Neural cell (in vitro differentiated cells): ENCODE results near the gene HARS2. TPM values are rescaled to one million over a fixed set of nuclear protein-coding genes. Genes with fewer than 3 reads are reported as not detected.

Source experiments
- H2AFZ ChIP-seq: fragments of 200-600, 300-800 bp; sonication (generic), shearing (Covaris generic); 2 replicates; pipeline ENCODE4 v1.6.0; 2014; ENCODE audit warnings: low read depth, mild to moderate bottlenecking, antibody characterized with exemption, low read length, moderate library complexity
- H3F3A ChIP-seq: fragments of 200-600 bp; shearing (Covaris generic); 2 replicates; pipeline ENCODE4 v1.6.1; 2016; ENCODE audit warnings: mild to moderate bottlenecking, moderate library complexity, mixed read lengths, antibody characterized with exemption, low read length; ENCODE audit not compliant: insufficient read depth, poor library complexity, severe bottlenecking
- H3K27ac ChIP-seq: fragments of 200-600, 300-800 bp; sonication (generic), shearing (Covaris generic); 2 replicates; pipeline ENCODE4 v1.5.1; 2014; ENCODE audit warnings: mild to moderate bottlenecking, low read length, moderate library complexity
- H3K27me3 ChIP-seq: fragments of 300-800, 200-600 bp; sonication (generic), shearing (Covaris generic); 2 replicates; pipeline ENCODE4 v1.6.0; 2014; ENCODE audit warnings: mild to moderate bottlenecking, low read depth, low read length, moderate library complexity; ENCODE audit not compliant: insufficient read depth
- H3K36me3 ChIP-seq: fragments of 300-800, 200-600 bp; sonication (generic), shearing (Covaris generic); 2 replicates; pipeline ENCODE4 v1.5.1; 2014; ENCODE audit warnings: mild to moderate bottlenecking, antibody characterized with exemption, low read length, moderate library complexity; ENCODE audit not compliant: insufficient read depth
- H3K4me2 ChIP-seq: fragments of 300-800, 200-600 bp; sonication (generic), shearing (Covaris generic); 2 replicates; pipeline ENCODE4 v1.6.0; 2014; ENCODE audit warnings: mild to moderate bottlenecking, low read length
- H3K4me3 ChIP-seq: fragments of 300-800, 200-600 bp; sonication (generic), shearing (Covaris generic); 2 replicates; pipeline ENCODE4 v1.5.1; 2014; ENCODE audit warnings: mild to moderate bottlenecking, low read length, moderate library complexity
- H3K79me2 ChIP-seq: fragments of 200-600 bp; shearing (Covaris generic); replicated peaks from 2 replicates; pipeline ENCODE4 v1.6.0; 2014; ENCODE audit warnings: mild to moderate bottlenecking, low read length, moderate library complexity; ENCODE audit not compliant: insufficient read depth
- H3K9ac ChIP-seq: fragments of 300-800, 200-600 bp; sonication (generic), shearing (Covaris generic); 2 replicates; pipeline ENCODE4 v1.6.1; 2016; ENCODE audit warnings: mild to moderate bottlenecking, low read length, mixed read lengths
- H3K9me2 ChIP-seq: fragments of 200-600 bp; shearing (Covaris generic); 2 replicates; pipeline ENCODE4 v1.6.1; 2016; ENCODE audit warnings: mild to moderate bottlenecking, low read length, mixed read lengths; ENCODE audit not compliant: insufficient read depth
- H3K9me3 ChIP-seq: fragments of 200-600, 300-800 bp; sonication (generic), shearing (Covaris generic); 2 replicates; pipeline ENCODE4 v1.6.1; 2016; ENCODE audit warnings: mild to moderate bottlenecking, mixed run types, low read length, moderate library complexity, mixed read lengths
- H4K20me1 ChIP-seq: fragments of 200-600 bp; shearing (Covaris generic); 2 replicates; pipeline ENCODE4 v1.6.1; 2016; ENCODE audit warnings: mild to moderate bottlenecking, mixed run types; ENCODE audit not compliant: insufficient read depth
- EP300 ChIP-seq: fragments of 450-650 bp; conservative IDR thresholded peaks from 2 replicates; pipeline ENCODE4 v1.6.1; 2014; ENCODE audit warnings: antibody characterized with exemption, mild to moderate bottlenecking, moderate library complexity; ENCODE audit not compliant: poor library complexity, severe bottlenecking
- EZH2 ChIP-seq: fragments of 200-600, 300-800 bp; shearing (Covaris generic), sonication (generic); IDR thresholded peaks from 2 replicates; pipeline ENCODE4 v1.6.1; 2014; ENCODE audit warnings: antibody characterized with exemption, low read length, borderline replicate concordance, mild to moderate bottlenecking; ENCODE audit not compliant: insufficient read depth, poor library complexity, severe bottlenecking
- MXI1 ChIP-seq: fragments of 450-650 bp; conservative IDR thresholded peaks from 2 replicates; pipeline ENCODE4 v1.6.1; 2014; ENCODE audit warnings: antibody characterized with exemption, mild to moderate bottlenecking; ENCODE audit not compliant: poor library complexity, severe bottlenecking
- POLR2AphosphoS5 ChIP-seq: IDR thresholded peaks from 2 replicates; pipeline ENCODE4 v1.6.1; 2012
- RAD21 ChIP-seq: fragments of 450-650 bp; conservative IDR thresholded peaks from 2 replicates; pipeline ENCODE4 v1.6.1; 2014; ENCODE audit warnings: antibody characterized with exemption, mild to moderate bottlenecking, moderate library complexity
- SMC3 ChIP-seq: fragments of 450-650 bp; conservative IDR thresholded peaks from 2 replicates; pipeline ENCODE4 v1.6.1; 2014; ENCODE audit warnings: antibody characterized with exemption, mild to moderate bottlenecking, moderate library complexity; ENCODE audit not compliant: poor library complexity
- TAF1 ChIP-seq: IDR thresholded peaks from 2 replicates; pipeline ENCODE4 v1.6.1; 2012; ENCODE audit warnings: low read depth
- polyA plus RNA-seq: library from polyadenylated mRNA; depleted of rRNA; stranded (reverse); fragments of >200 nt; gene quantifications from 2 replicates; pipeline ENCODE4 v1.2.3, GENCODE V29; 2014
- TF ChIP-seq, protein P1 (sequence below): fragments of 450-650 bp; IDR thresholded peaks from 2 replicates; pipeline ENCODE4 v1.5.1; 2014; ENCODE audit warnings: antibody characterized with exemption, mild to moderate bottlenecking, moderate library complexity; ENCODE audit not compliant: poor library complexity, severe bottlenecking
- TF ChIP-seq, protein P2 (sequence below): IDR thresholded peaks from 2 replicates; pipeline ENCODE4 v1.6.1; 2012; ENCODE audit warnings: borderline replicate concordance

Gene HARS2
- polyA plus RNA-seq, 1 donor from 2014 or later = 102 TPM

DNA sequence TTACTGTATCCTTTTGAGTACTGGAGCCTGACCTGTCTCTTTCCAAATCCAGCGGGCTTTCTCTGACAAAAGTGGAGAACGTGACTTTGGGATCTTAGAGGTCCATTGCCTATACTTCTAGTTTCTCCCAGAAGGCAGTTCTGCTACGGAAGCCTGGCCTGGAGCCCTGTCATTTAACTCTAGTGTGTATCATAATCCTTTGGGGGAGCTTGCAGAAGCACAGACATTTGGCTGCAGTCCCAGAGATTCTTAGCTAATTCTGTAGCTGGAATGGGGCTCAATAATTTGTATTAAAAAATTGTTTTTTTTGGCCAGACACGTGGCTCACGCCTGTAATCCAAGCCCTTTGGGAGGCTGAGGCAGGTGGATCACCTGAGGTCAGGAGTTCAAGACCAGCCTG is 3.0 kb downstream of the HARS2 start:
- TF ChIP-seq EP300 (no peak), RAD21 (no peak), POLR2AphosphoS5 (no peak), TAF1 (no peak)
- TF ChIP-seq, protein P1, sequence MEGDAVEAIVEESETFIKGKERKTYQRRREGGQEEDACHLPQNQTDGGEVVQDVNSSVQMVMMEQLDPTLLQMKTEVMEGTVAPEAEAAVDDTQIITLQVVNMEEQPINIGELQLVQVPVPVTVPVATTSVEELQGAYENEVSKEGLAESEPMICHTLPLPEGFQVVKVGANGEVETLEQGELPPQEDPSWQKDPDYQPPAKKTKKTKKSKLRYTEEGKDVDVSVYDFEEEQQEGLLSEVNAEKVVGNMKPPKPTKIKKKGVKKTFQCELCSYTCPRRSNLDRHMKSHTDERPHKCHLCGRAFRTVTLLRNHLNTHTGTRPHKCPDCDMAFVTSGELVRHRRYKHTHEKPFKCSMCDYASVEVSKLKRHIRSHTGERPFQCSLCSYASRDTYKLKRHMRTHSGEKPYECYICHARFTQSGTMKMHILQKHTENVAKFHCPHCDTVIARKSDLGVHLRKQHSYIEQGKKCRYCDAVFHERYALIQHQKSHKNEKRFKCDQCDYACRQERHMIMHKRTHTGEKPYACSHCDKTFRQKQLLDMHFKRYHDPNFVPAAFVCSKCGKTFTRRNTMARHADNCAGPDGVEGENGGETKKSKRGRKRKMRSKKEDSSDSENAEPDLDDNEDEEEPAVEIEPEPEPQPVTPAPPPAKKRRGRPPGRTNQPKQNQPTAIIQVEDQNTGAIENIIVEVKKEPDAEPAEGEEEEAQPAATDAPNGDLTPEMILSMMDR = no peak
- TF ChIP-seq, protein P2, sequence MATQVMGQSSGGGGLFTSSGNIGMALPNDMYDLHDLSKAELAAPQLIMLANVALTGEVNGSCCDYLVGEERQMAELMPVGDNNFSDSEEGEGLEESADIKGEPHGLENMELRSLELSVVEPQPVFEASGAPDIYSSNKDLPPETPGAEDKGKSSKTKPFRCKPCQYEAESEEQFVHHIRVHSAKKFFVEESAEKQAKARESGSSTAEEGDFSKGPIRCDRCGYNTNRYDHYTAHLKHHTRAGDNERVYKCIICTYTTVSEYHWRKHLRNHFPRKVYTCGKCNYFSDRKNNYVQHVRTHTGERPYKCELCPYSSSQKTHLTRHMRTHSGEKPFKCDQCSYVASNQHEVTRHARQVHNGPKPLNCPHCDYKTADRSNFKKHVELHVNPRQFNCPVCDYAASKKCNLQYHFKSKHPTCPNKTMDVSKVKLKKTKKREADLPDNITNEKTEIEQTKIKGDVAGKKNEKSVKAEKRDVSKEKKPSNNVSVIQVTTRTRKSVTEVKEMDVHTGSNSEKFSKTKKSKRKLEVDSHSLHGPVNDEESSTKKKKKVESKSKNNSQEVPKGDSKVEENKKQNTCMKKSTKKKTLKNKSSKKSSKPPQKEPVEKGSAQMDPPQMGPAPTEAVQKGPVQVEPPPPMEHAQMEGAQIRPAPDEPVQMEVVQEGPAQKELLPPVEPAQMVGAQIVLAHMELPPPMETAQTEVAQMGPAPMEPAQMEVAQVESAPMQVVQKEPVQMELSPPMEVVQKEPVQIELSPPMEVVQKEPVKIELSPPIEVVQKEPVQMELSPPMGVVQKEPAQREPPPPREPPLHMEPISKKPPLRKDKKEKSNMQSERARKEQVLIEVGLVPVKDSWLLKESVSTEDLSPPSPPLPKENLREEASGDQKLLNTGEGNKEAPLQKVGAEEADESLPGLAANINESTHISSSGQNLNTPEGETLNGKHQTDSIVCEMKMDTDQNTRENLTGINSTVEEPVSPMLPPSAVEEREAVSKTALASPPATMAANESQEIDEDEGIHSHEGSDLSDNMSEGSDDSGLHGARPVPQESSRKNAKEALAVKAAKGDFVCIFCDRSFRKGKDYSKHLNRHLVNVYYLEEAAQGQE = no peak
- H3K27ac ChIP-seq = no peak overlapping the region
- H4K20me1 ChIP-seq = no peaks in the 10 kb centered on the region
- H3K27me3 ChIP-seq = no peaks in the 10 kb centered on the region
- H3K4me3 ChIP-seq = no peak overlapping the region
- no peak overlapping the region for H3K4me2 ChIP-seq
- H3K9me3 ChIP-seq = no peaks in the 10 kb centered on the region
- no peaks in the 10 kb centered on the region for H3F3A ChIP-seq
- H3K9me2 ChIP-seq = no peaks in the 10 kb centered on the region
- no peak overlapping the region for H2AFZ ChIP-seq
- H3K79me2 ChIP-seq = peaks cover 22% of the 10 kb centered on the region
- H3K36me3 ChIP-seq = peaks cover 16% of the 10 kb centered on the region
- no peak overlapping the region for H3K9ac ChIP-seq

DNA sequence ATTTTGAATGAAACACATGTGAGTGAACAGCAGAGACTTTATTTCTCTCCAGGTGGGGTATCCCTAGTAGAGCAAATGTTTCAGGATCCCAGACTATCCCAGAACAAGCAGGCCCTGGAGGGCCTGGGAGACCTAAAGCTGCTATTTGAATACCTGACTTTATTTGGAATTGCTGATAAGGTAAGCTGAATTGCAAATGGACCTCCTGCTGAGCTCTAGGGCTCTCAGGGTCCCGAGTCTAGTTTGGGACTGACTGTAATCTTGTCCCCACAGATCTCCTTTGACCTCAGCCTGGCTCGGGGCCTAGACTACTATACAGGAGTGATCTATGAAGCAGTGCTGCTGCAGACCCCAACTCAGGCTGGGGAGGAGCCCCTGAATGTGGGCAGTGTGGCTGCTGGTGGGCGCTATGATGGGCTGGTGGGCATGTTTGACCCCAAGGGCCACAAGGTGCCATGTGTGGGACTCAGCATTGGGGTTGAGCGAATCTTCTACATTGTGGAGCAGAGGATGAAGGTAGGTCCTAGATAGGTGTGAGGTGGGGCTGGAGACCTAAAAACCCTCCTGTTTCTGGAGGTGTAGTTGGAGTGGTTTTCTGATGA is 5.7 kb downstream of the HARS2 start:
- H3K9me3 ChIP-seq = no peaks in the 10 kb centered on the region
- no peaks in the 10 kb centered on the region for H3K27me3 ChIP-seq
- peaks cover 16% of the 10 kb centered on the region for H3K36me3 ChIP-seq
- TF ChIP-seq, protein P1 = no peak
- no peak for TF ChIP-seq EZH2
- TF ChIP-seq, protein P2 = no peak
- TF ChIP-seq TAF1 = no peak
- TF ChIP-seq POLR2AphosphoS5 = no peak
- TF ChIP-seq RAD21 = no peak
- TF ChIP-seq MXI1 = no peak
- TF ChIP-seq EP300 = no peak
- TF ChIP-seq SMC3 = no peak
- H3K27ac ChIP-seq = no peak overlapping the region
- H4K20me1 ChIP-seq = no peaks in the 10 kb centered on the region
- H3K79me2 ChIP-seq = peaks cover 22% of the 10 kb centered on the region
- no peaks in the 10 kb centered on the region for H3F3A ChIP-seq
- H2AFZ ChIP-seq = no peak overlapping the region
- H3K4me2 ChIP-seq = no peak overlapping the region
- H3K9me2 ChIP-seq = no peaks in the 10 kb centered on the region
- no peak overlapping the region for H3K9ac ChIP-seq
- no peak overlapping the region for H3K4me3 ChIP-seq
